Measurements from ENCODE around the gene SLC39A9. TPM values are rescaled to one million over a fixed set of nuclear protein-coding genes. Genes with fewer than 3 reads are reported as not detected.

Gene SLC39A9
- total and polyA plus RNA-seq, 10 of the 15 experiments (the other 5 are each of a cell fraction or from before 2014, with no cell fraction given), result 19.9 to 109 (median 46.9) TPM

GRCh38 chr14:69363964-69364363, 34.5 kb upstream of the SLC39A9 start:
- no peak for DNase-seq (ENCODE audit: low read depth, low spot score)
- Histone ChIP-seq H3K4me3 (no peak overlapping the region), H3K9ac (ENCODE audit: control insufficient read depth, insufficient read depth, low read length) (no peak overlapping the region), H3K4me2 (ENCODE audit: control insufficient read depth, insufficient read depth) (no peak overlapping the region), H3K4me1 (ENCODE audit: control insufficient read depth, insufficient read depth, low read length) (peaks cover 4% of the 10 kb centered on the region), H3K9me3 (replicated peaks; ENCODE audit: control insufficient read depth, insufficient read depth, low read length) (no peaks in the 10 kb centered on the region), H3K27me3 (replicated peaks in 1 of 2; ENCODE audit: control insufficient read depth in 2 of 2, insufficient read depth in 2 of 2, low read length in 1 of 2) (no peaks in the 10 kb centered on the region), H3K27ac (ENCODE audit: control insufficient read depth, insufficient read depth) (no peak overlapping the region), H3K79me2 (ENCODE audit: control insufficient read depth, insufficient read depth, low read length) (no peaks in the 10 kb centered on the region), H2AFZ (ENCODE audit: control insufficient read depth, low read depth, low read length) (no peak overlapping the region), H3K36me3 (ENCODE audit: control insufficient read depth in 2 of 2, insufficient read depth in 2 of 2, low read length in 1 of 2) (no peaks in the 10 kb centered on the region), H4K20me1 (ENCODE audit: control insufficient read depth, insufficient read depth) (no peaks in the 10 kb centered on the region)
- intact Hi-C loops (cut with micrococcal nuclease; ENCODE audit: unreplicated experiment), result loop anchor here (5.0 kb wide), 1 partner anchor 122 kb away; no protein-coding TSS in a partner anchor
- 51% methylated on average over 4 of the region's 4 CpGs for WGBS (ENCODE audit: insufficient coverage, insufficient replicate concordance, low lambda C conversion rate, missing lambda C conversion rate)
- in situ Hi-C loops (cut with MboI), result no loop called here
- POLR2A ChIA-PET, result interaction anchor here (0.6 to 1.7 kb wide), 2 partner anchors 8 to 18 kb away, joined by 3 to 9 read pairs; no protein-coding TSS in a partner anchor
- ATAC-seq, result peak; percentile 44
- no peak for FAIRE-seq
- RAD21 ChIA-PET (ENCODE audit: unreplicated experiment), result interaction anchor here (1.1 to 11.5 kb wide), 4 partner anchors 9 to 103 kb away, joined by 3 to 143 read pairs (median 7); partner anchors contain the start of genes ERH and SLC39A9
- SMC1A ChIA-PET (ENCODE audit: uncharacterized antibody, unreplicated experiment), result interaction anchor here (0.7 to 2.7 kb wide), 10 partner anchors 9 to 122 kb away, joined by 3 to 12 read pairs (median 5); no protein-coding TSS in a partner anchor
- BruUV-seq (replicated peaks), result no TSS peak
- CTCF ChIA-PET, result interaction anchor here (0.8 to 4.1 kb wide), 3 partner anchors 21 to 121 kb away, joined by 3 to 23 read pairs (median 3); no protein-coding TSS in a partner anchor
- TF ChIP-seq SUPT20H (IDR thresholded peaks at IDR 0.05; ENCODE audit: borderline replicate concordance, control insufficient read depth, low read depth, low read length), result no peak
- peak; percentile 11; the same call in 1 of the 2 replicates for TF ChIP-seq ATF7 (IDR thresholded peaks at IDR 0.05; ENCODE audit: low read depth)
- no peak for TF ChIP-seq NR2C2 (IDR thresholded peaks at IDR 0.05; ENCODE audit: borderline replicate concordance, control insufficient read depth, insufficient read length, low read depth)
- TF ChIP-seq RCOR1 (conservative IDR thresholded peaks at IDR 0.05; ENCODE audit: low read depth, low read length), result no peak
- no peak for TF ChIP-seq CHD2 (IDR thresholded peaks at IDR 0.05; ENCODE audit: borderline replicate concordance, low read depth, low read length)
- TF ChIP-seq, protein P1, sequence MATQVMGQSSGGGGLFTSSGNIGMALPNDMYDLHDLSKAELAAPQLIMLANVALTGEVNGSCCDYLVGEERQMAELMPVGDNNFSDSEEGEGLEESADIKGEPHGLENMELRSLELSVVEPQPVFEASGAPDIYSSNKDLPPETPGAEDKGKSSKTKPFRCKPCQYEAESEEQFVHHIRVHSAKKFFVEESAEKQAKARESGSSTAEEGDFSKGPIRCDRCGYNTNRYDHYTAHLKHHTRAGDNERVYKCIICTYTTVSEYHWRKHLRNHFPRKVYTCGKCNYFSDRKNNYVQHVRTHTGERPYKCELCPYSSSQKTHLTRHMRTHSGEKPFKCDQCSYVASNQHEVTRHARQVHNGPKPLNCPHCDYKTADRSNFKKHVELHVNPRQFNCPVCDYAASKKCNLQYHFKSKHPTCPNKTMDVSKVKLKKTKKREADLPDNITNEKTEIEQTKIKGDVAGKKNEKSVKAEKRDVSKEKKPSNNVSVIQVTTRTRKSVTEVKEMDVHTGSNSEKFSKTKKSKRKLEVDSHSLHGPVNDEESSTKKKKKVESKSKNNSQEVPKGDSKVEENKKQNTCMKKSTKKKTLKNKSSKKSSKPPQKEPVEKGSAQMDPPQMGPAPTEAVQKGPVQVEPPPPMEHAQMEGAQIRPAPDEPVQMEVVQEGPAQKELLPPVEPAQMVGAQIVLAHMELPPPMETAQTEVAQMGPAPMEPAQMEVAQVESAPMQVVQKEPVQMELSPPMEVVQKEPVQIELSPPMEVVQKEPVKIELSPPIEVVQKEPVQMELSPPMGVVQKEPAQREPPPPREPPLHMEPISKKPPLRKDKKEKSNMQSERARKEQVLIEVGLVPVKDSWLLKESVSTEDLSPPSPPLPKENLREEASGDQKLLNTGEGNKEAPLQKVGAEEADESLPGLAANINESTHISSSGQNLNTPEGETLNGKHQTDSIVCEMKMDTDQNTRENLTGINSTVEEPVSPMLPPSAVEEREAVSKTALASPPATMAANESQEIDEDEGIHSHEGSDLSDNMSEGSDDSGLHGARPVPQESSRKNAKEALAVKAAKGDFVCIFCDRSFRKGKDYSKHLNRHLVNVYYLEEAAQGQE (IDR thresholded peaks at IDR 0.05; ENCODE audit: low read depth, low read length), result no peak
- no peak for TF ChIP-seq NR2F1 (conservative IDR thresholded peaks at IDR 0.05)
- TF ChIP-seq E2F4 (IDR thresholded peaks at IDR 0.05; ENCODE audit: low read depth, low read length), result no peak
- no peak for TF ChIP-seq BACH1 (IDR thresholded peaks at IDR 0.05; ENCODE audit: borderline replicate concordance)
- TF ChIP-seq POU2F2 (IDR thresholded peaks at IDR 0.05; ENCODE audit: borderline replicate concordance, low read depth, low read length), result peak; percentile 8; the same call in 1 of the 3 replicates
- TF ChIP-seq MTA2 (IDR thresholded peaks at IDR 0.05; ENCODE audit: low read depth), result peak; percentile 35; the same call in 1 of the 2 replicates
- no peak for TF ChIP-seq CREM (IDR thresholded peaks at IDR 0.05; ENCODE audit: low read depth)
- TF ChIP-seq ZNF24 (IDR thresholded peaks at IDR 0.05), result peak; percentile 98
- peak; percentile 67; the same call in 1 of the 2 replicates for TF ChIP-seq SPI1 (IDR thresholded peaks at IDR 0.05; ENCODE audit: borderline replicate concordance, insufficient read depth, low read depth, low read length)
- TF ChIP-seq NFYB (IDR thresholded peaks at IDR 0.05; ENCODE audit: insufficient read depth, low read depth, low read length), result no peak
- no peak for TF ChIP-seq ESRRA (IDR thresholded peaks at IDR 0.05; ENCODE audit: low read length)
- TF ChIP-seq, protein P2, sequence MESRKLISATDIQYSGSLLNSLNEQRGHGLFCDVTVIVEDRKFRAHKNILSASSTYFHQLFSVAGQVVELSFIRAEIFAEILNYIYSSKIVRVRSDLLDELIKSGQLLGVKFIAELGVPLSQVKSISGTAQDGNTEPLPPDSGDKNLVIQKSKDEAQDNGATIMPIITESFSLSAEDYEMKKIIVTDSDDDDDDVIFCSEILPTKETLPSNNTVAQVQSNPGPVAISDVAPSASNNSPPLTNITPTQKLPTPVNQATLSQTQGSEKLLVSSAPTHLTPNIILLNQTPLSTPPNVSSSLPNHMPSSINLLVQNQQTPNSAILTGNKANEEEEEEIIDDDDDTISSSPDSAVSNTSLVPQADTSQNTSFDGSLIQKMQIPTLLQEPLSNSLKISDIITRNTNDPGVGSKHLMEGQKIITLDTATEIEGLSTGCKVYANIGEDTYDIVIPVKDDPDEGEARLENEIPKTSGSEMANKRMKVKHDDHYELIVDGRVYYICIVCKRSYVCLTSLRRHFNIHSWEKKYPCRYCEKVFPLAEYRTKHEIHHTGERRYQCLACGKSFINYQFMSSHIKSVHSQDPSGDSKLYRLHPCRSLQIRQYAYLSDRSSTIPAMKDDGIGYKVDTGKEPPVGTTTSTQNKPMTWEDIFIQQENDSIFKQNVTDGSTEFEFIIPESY (IDR thresholded peaks at IDR 0.05), result no peak
- TF ChIP-seq POLR2AphosphoS5 (IDR thresholded peaks at IDR 0.05; ENCODE audit: low read length), result no peak
- 0 out of 2 replicates have a peak, but pooled peaks have one; percentile 16 for TF ChIP-seq NBN (IDR thresholded peaks at IDR 0.05)
